Stimulated activated CD4-positive, alpha-beta T cell treated with anti-CD3 and anti-CD28 coated beads, TNF-alpha, amount 100 ng/mL, for 48 hours (primary cell): ENCODE measurements around the gene TRIM29.

Source experiments
- DNase-seq, 3 donors: peaks; one replicate each; pipeline ENCODE4 v3.0.0-alpha.2; 2020; ENCODE audit warnings: low read depth in 3 of 3

TRIM29 gene

GRCh38 chr11:120139316-120140069, 1.6 kb upstream of the TRIM29 start:
- DNase-seq, result no peak

- DNase-seq, result no peak
Observed at GRCh38 chr11:120137187-120137610, 714 bp downstream of the TRIM29 start.

GRCh38 chr11:120136356-120136755, 1.6 kb downstream of the TRIM29 start:
- DNase-seq, result no peak

- no peak for DNase-seq
Observed at GRCh38 chr11:120135838-120136237, 2.1 kb downstream of the TRIM29 start.

GRCh38 chr11:120134931-120135228, 3.0 kb downstream of the TRIM29 start:
- no peak for DNase-seq

GRCh38 chr11:120134106-120134930, 3.6 kb downstream of the TRIM29 start:
- no peak for DNase-seq

- DNase-seq, result no peak
Observed at GRCh38 chr11:120133216-120134105, 4.5 kb downstream of the TRIM29 start.

- no peak for DNase-seq
Observed at GRCh38 chr11:120132645-120133185, 5.2 kb downstream of the TRIM29 start.

GRCh38 chr11:120131941-120132644, 5.8 kb downstream of the TRIM29 start:
- DNase-seq, result no peak

- no peak for DNase-seq
Observed at GRCh38 chr11:120130991-120131760, 6.7 kb downstream of the TRIM29 start.

- DNase-seq, result no peak
Observed at GRCh38 chr11:120130176-120130980, 7.5 kb downstream of the TRIM29 start.

- no peak for DNase-seq
Observed at GRCh38 chr11:120129570-120129969, 8.3 kb downstream of the TRIM29 start.

- no peak for DNase-seq
Observed at GRCh38 chr11:120128392-120129119, 9.4 kb downstream of the TRIM29 start.

- no peak for DNase-seq
Observed at GRCh38 chr11:120127236-120127635, 10.7 kb downstream of the TRIM29 start.

GRCh38 chr11:120126620-120127019, 11.3 kb downstream of the TRIM29 start:
- no peak for DNase-seq

GRCh38 chr11:120125509-120125908, 12.4 kb downstream of the TRIM29 start:
- DNase-seq, result no peak

GRCh38 chr11:120125024-120125423, 12.9 kb downstream of the TRIM29 start:
- DNase-seq, result peak in 1 of 3 donors; percentile 3

- DNase-seq, result no peak
Observed at GRCh38 chr11:120124355-120124754, 13.6 kb downstream of the TRIM29 start.

GRCh38 chr11:120123946-120124345, 14.0 kb downstream of the TRIM29 start:
- no peak for DNase-seq
